MM.1S (cell line): ENCODE measurements around the gene GNLY.

Experiments
- CTCF ChIP-seq: fragments of 300-600 bp; sonication (generic); IDR thresholded peaks from 2 replicates; pipeline ENCODE4 v1.5.1; 2016; ENCODE audit warnings: antibody characterized with exemption, low read length, mixed read lengths
- EZH2 ChIP-seq: fragments of 300-600 bp; sonication (generic); optimal IDR thresholded peaks from 2 replicates; pipeline ENCODE3; 2017; ENCODE audit warnings: low read depth, mild to moderate bottlenecking, antibody characterized with exemption, low read length, mixed read lengths

- TF ChIP-seq EZH2, result no peak
- TF ChIP-seq CTCF, result no peak
These were observed 1.8 kb downstream of the GNLY start for GRCh38 chr2:85695691-85696668.
